ENCODE data around the gene ITGA8. TPM values are rescaled to one million over a fixed set of nuclear protein-coding genes. Genes with fewer than 3 reads are reported as not detected.

Gene ITGA8
- total RNA-seq, 1 donor from 2014 or later = 0.13 TPM

DNA sequence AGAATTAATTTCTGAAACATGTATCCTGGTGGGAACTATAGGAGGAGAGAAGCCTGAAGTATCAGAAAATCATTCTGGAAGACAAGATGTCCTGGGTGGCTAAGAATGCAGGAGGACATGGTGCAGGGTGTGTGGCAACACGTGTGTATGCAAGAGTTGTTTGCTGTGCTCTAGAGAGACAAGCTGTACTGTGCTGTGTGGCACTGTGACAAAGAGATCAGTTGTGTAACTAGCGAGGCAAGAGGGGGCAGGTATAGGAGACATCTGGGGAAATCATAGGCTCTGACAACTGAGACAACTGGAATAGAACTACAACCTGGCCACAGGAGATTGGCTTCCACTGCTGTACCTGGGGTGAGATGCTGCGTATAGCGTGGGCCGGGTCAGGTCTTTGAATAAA is 9.3 kb downstream of the ITGA8 start:
- H3K4me3 ChIP-seq (ENCODE audit: low read depth, low read length) = no peak overlapping the region
- H3K36me3 ChIP-seq (ENCODE audit: control insufficient read depth, insufficient read depth, low read length) = no peaks in the 10 kb centered on the region
- H3K27me3 ChIP-seq (ENCODE audit: control insufficient read depth, insufficient read depth, low read length) = no peaks in the 10 kb centered on the region
- no peak for DNase-seq (ENCODE audit: low read depth)
- TF ChIP-seq, protein P1, sequence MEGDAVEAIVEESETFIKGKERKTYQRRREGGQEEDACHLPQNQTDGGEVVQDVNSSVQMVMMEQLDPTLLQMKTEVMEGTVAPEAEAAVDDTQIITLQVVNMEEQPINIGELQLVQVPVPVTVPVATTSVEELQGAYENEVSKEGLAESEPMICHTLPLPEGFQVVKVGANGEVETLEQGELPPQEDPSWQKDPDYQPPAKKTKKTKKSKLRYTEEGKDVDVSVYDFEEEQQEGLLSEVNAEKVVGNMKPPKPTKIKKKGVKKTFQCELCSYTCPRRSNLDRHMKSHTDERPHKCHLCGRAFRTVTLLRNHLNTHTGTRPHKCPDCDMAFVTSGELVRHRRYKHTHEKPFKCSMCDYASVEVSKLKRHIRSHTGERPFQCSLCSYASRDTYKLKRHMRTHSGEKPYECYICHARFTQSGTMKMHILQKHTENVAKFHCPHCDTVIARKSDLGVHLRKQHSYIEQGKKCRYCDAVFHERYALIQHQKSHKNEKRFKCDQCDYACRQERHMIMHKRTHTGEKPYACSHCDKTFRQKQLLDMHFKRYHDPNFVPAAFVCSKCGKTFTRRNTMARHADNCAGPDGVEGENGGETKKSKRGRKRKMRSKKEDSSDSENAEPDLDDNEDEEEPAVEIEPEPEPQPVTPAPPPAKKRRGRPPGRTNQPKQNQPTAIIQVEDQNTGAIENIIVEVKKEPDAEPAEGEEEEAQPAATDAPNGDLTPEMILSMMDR (IDR thresholded peaks at IDR 0.05; ENCODE audit: insufficient read depth, low read length, poor library complexity, severe bottlenecking) = no peak

DNA sequence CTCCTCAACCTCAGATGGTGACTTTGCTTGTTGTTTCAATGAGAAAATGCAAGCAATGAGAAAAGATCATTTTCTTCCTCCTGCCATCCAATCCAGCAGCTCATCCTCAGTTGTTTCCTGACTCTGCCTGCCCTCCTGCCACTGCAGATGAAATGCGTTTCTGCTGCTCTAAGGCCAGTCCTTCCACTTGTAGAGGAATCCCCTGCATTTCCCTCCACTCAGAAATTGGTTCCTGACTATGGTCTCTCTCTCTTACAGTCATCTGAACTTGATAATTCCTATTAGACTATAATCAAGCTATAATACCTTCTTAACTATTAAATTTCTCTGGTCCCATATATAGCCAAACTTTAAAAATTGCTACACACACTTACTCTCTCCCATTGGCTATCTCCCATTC is 14.4 kb downstream of the ITGA8 start:
- no peak overlapping the region for H3K4me3 ChIP-seq (ENCODE audit: low read depth, low read length)
- TF ChIP-seq, protein P1 (IDR thresholded peaks at IDR 0.05; ENCODE audit: insufficient read depth, low read length, poor library complexity, severe bottlenecking) = no peak
- H3K36me3 ChIP-seq (ENCODE audit: control insufficient read depth, insufficient read depth, low read length) = no peaks in the 10 kb centered on the region
- no peaks in the 10 kb centered on the region for H3K27me3 ChIP-seq (ENCODE audit: control insufficient read depth, insufficient read depth, low read length)
- no peak for DNase-seq (ENCODE audit: low read depth)

DNA sequence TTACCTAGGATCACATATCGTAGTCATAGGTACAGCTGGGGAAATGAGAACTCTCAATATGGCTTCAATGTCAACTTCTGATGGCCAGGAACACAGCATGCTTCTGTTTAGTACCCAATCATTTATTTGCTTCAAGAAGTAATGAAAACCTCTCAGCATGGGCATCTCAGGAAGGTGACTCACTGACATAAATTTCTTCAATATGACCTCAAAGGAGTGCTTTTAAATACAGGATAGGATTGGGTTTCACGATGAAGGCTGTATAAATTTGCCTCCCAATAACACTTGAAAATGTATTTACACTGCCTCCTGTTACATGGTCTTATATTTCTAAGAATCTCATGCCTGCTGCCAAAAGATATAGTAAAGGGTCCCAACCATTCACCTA is 15.1 kb downstream of the ITGA8 start:
- TF ChIP-seq, protein P1 (IDR thresholded peaks at IDR 0.05; ENCODE audit: insufficient read depth, low read length, poor library complexity, severe bottlenecking) = no peak
- Histone ChIP-seq H3K36me3 (ENCODE audit: control insufficient read depth, insufficient read depth, low read length) (no peaks in the 10 kb centered on the region), H3K27me3 (ENCODE audit: control insufficient read depth, insufficient read depth, low read length) (no peaks in the 10 kb centered on the region), H3K4me3 (ENCODE audit: low read depth, low read length) (no peak overlapping the region)
- DNase-seq (ENCODE audit: low read depth) = no peak

DNA sequence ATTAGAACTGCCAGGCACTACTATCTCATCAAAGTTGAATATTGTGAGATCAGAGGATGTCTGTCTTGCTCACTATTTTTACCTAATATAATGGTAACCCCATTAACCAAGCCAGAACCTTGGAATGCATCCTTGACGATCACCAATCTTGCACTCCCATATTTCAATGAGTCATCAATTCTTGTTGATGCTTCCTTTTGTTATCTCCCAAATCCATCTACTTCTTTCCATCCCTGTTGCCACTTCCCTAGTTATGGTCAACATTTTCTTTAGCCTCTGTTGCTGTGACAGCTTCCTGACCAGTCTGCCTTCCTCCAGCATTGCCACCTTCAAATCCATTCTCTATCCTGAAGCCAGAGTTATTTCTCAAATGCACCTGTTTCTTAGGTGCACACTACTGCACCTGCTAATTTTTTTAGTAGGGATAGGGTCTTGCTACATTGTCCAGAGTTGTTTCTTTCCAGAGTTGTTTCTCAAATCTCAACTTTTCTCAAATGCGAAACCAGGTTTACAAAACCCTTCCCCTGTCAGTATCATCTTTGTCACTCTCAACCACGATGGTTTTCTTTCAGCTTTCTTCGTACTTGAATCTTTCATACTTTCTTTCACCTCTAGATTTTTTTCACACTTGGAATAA is 15.7 kb downstream of the ITGA8 start:
- no peak for DNase-seq (ENCODE audit: low read depth)
- Histone ChIP-seq H3K27me3 (ENCODE audit: control insufficient read depth, insufficient read depth, low read length) (no peaks in the 10 kb centered on the region), H3K4me3 (ENCODE audit: low read depth, low read length) (no peak overlapping the region), H3K36me3 (ENCODE audit: control insufficient read depth, insufficient read depth, low read length) (no peaks in the 10 kb centered on the region)
- TF ChIP-seq, protein P1 (IDR thresholded peaks at IDR 0.05; ENCODE audit: insufficient read depth, low read length, poor library complexity, severe bottlenecking) = no peak

- no peaks in the 10 kb centered on the region for H3K27me3 ChIP-seq (ENCODE audit: control insufficient read depth, insufficient read depth, low read length)
- no peak for DNase-seq (ENCODE audit: low read depth)
Measured at GRCh38 chr10:15703151-15703880, 16.4 kb downstream of the ITGA8 start.

More at GRCh38 chr10:15703151-15703880, 16.4 kb downstream of the ITGA8 start:
- H3K36me3 ChIP-seq (ENCODE audit: control insufficient read depth, insufficient read depth, low read length) = no peaks in the 10 kb centered on the region
- no peak overlapping the region for H3K4me3 ChIP-seq (ENCODE audit: low read depth, low read length)
- TF ChIP-seq, protein P1 (IDR thresholded peaks at IDR 0.05; ENCODE audit: insufficient read depth, low read length, poor library complexity, severe bottlenecking) = no peak

All from kidney epithelial cell (primary cell).